Prostate gland (tissue), 2 donors: ENCODE measurements around the gene ANKMY1. TPM values are rescaled to one million over a fixed set of nuclear protein-coding genes. Genes with fewer than 3 reads are reported as not detected.

ENCODE experiments used
- DNase-seq: peaks from one replicate; pipeline ENCODE4 v3.0.0-alpha.2; 2019; ENCODE audit warnings: low spot score
- H3K27ac ChIP-seq, 2 donors: fragments of 200-600 bp; sonication (generic); 2 replicates each; pipeline ENCODE4 v1.5.1; 2017 to 2019
- H3K27me3 ChIP-seq: fragments of 200-600 bp; sonication (generic); replicated peaks from 2 replicates; pipeline ENCODE4 v1.5.1; 2019; ENCODE audit not compliant: insufficient read depth
- H3K36me3 ChIP-seq, 2 donors: fragments of 200-600 bp; sonication (generic); 1 replicate in 1 of 2; 2 replicates in 1 of 2; pipeline versions ENCODE4 v1.5.1 to v1.8.1; 2017 to 2019
- H3K4me1 ChIP-seq: fragments of 200-600 bp; sonication (generic); replicated peaks from 2 replicates; pipeline ENCODE4 v1.5.1; 2019
- H3K4me3 ChIP-seq, 2 donors: fragments of 200-600 bp; sonication (generic); 2 replicates each; pipeline ENCODE4 v1.5.1; 2017 to 2019
- H3K9me3 ChIP-seq: fragments of 200-600 bp; sonication (generic); 2 replicates; pipeline ENCODE4 v1.5.1; 2017
- CTCF ChIP-seq, 4 experiments: fragments of 200-600 bp in 2 of 4; fragments of 450-650 bp in 2 of 4; sonication (generic) in 2 of 4; IDR thresholded peaks; 1 replicate in 3 of 4; 2 replicates in 1 of 4; pipeline ENCODE4 v1.5.1; 2016 to 2019; ENCODE audit warnings: antibody characterized with exemption in 4 of 4, mild to moderate bottlenecking in 2 of 4, moderate library complexity in 2 of 4
- POLR2A ChIP-seq: fragments of 450-650 bp; IDR thresholded peaks from one replicate; pipeline ENCODE4 v1.6.1; 2016; ENCODE audit warnings: antibody characterized with exemption, mild to moderate bottlenecking
- POLR2AphosphoS5 ChIP-seq: sonication (generic); formaldehyde crosslinking; IDR thresholded peaks from one replicate; pipeline ENCODE4 v1.6.1; 2017; ENCODE audit warnings: antibody characterized with exemption
- WGBS: methylation state at CpG from one replicate; pipeline ENCODE4 v1.1.5; 2018; 5-methylcytosine and 5-hydroxymethylcytosine counted together
- intact Hi-C: fragments of 100-400 bp; cut with DNase I; formaldehyde crosslinking; loops from one replicate; pipeline ENCODE4 v1.14.2; 2022
- total RNA-seq, 2 donors: library from RNA; depleted of rRNA; stranded (reverse); fragments of >200 nt; gene quantifications; one replicate each; pipeline ENCODE4 v1.1.0, GENCODE V29; 2016

The ANKMY1 gene
- total RNA-seq, 2 donors from 2014 or later, result 22.7 to 31.4 TPM

GRCh38 chr2:240603081-240603835 lies 45.5 kb upstream of the ANKMY1 start:
- Histone ChIP-seq H3K4me1 (no peaks in the 10 kb centered on the region), H3K27ac (no peak overlapping the region), H3K4me3 (no peak overlapping the region), H3K9me3 (no peaks in the 10 kb centered on the region), H3K27me3 (no peaks in the 10 kb centered on the region), H3K36me3 (no peaks in the 10 kb centered on the region)
- WGBS, result 84% methylated on average over 15 of the region's 22 CpGs
- intact Hi-C loops, result no loop called here
- no peak for TF ChIP-seq CTCF (IDR thresholded peaks at IDR 0.05)
- TF ChIP-seq POLR2A, result no peak
- no peak for TF ChIP-seq POLR2AphosphoS5
- DNase-seq, result no peak

GRCh38 chr2:240602266-240603050 lies 44.7 kb upstream of the ANKMY1 start:
- TF ChIP-seq POLR2A (no peak), POLR2AphosphoS5 (no peak), CTCF (IDR thresholded peaks at IDR 0.05) (no peak)
- no peaks in the 10 kb centered on the region for H3K36me3 ChIP-seq

GRCh38 chr2:240601831-240602160 lies 44.0 kb upstream of the ANKMY1 start:
- no peak overlapping the region for H3K4me3 ChIP-seq
- H3K27ac ChIP-seq, result no peak overlapping the region
- no peak for TF ChIP-seq POLR2A
- no peak for TF ChIP-seq CTCF (IDR thresholded peaks at IDR 0.05)
- no peak for TF ChIP-seq POLR2AphosphoS5
- H3K4me1 ChIP-seq, result no peaks in the 10 kb centered on the region
- DNase-seq, result no peak
- H3K36me3 ChIP-seq, result no peaks in the 10 kb centered on the region
- 89% methylated on average over 11 of the region's 11 CpGs for WGBS
- no peaks in the 10 kb centered on the region for H3K9me3 ChIP-seq
- intact Hi-C loops, result no loop called here
- no peaks in the 10 kb centered on the region for H3K27me3 ChIP-seq

More at GRCh38 chr2:240602266-240603050, 44.7 kb upstream of the ANKMY1 start:
- H3K4me3 ChIP-seq, result no peak overlapping the region
- intact Hi-C loops, result no loop called here
- no peaks in the 10 kb centered on the region for H3K9me3 ChIP-seq
- no peaks in the 10 kb centered on the region for H3K4me1 ChIP-seq
- WGBS, result 95% methylated on average over 21 of the region's 32 CpGs
- DNase-seq, result no peak
- H3K27me3 ChIP-seq, result no peaks in the 10 kb centered on the region
- H3K27ac ChIP-seq, result no peak overlapping the region

- H3K9me3 ChIP-seq, result no peaks in the 10 kb centered on the region
- peaks cover 5% of the 10 kb centered on the region for H3K4me1 ChIP-seq
- no peak overlapping the region for H3K27ac ChIP-seq
- no peak for DNase-seq
- H3K4me3 ChIP-seq, result no peak overlapping the region
- no peaks in the 10 kb centered on the region for H3K27me3 ChIP-seq
- intact Hi-C loops, result no loop called here
- 87% methylated on average over 20 of the region's 20 CpGs for WGBS
- no peak for TF ChIP-seq POLR2AphosphoS5
- H3K36me3 ChIP-seq, result no peaks in the 10 kb centered on the region
These were observed 43.5 kb upstream of the ANKMY1 start for GRCh38 chr2:240601061-240601830.

- Histone ChIP-seq H3K4me1 (peaks cover 13% of the 10 kb centered on the region), H3K9me3 (no peaks in the 10 kb centered on the region), H3K36me3 (no peaks in the 10 kb centered on the region), H3K27ac (no peak overlapping the region), H3K4me3 (no peak overlapping the region), H3K27me3 (no peaks in the 10 kb centered on the region)
- WGBS, result 94% methylated on average over 16 of the region's 16 CpGs
- TF ChIP-seq POLR2A (no peak), CTCF (IDR thresholded peaks at IDR 0.05) (no peak), POLR2AphosphoS5 (no peak)
- no peak for DNase-seq
- intact Hi-C loops, result no loop called here
These were observed 42.7 kb upstream of the ANKMY1 start for GRCh38 chr2:240600451-240600961.
